Ecto neural progenitor cell (in vitro differentiated cells): ENCODE measurements around the gene DHCR7.

Experiments used
- DNase-seq: peaks from one replicate; pipeline ENCODE4 v3.0.0-alpha.2; 2018; ENCODE audit warnings: low spot score

DHCR7 gene

GRCh38 chr11:71456831-71457230 is 8.6 kb upstream of the DHCR7 start:
- DNase-seq: no peak

GRCh38 chr11:71456294-71456693 is 8.1 kb upstream of the DHCR7 start:
- DNase-seq: no peak

GRCh38 chr11:71454470-71455113 is 6.4 kb upstream of the DHCR7 start:
- DNase-seq: no peak

GRCh38 chr11:71453918-71454304 is 5.7 kb upstream of the DHCR7 start:
- DNase-seq: no peak

GRCh38 chr11:71453037-71453917 is 5.1 kb upstream of the DHCR7 start, which contains the start of gene NADSYN1:
Gene NADSYN1, plus strand, starts transcription at chr11:71453203. Its CDS starts 94 bp downstream, at chr11:71453297.
- peak; percentile 97 for DNase-seq

- no peak for DNase-seq
Measured at GRCh38 chr11:71452199-71453036, 4.2 kb upstream of the DHCR7 start.

GRCh38 chr11:71451596-71452198 is 3.5 kb upstream of the DHCR7 start:
- DNase-seq: no peak

- no peak for DNase-seq
Measured at GRCh38 chr11:71450939-71451338, 2.7 kb upstream of the DHCR7 start.

GRCh38 chr11:71450507-71450906 is 2.3 kb upstream of the DHCR7 start:
- no peak for DNase-seq

GRCh38 chr11:71449596-71449995 is 1.4 kb upstream of the DHCR7 start:
- no peak for DNase-seq

GRCh38 chr11:71447791-71448256 is 369 bp downstream of the DHCR7 start:
- DNase-seq: peak; percentile 83

- no peak for DNase-seq
Measured at GRCh38 chr11:71446942-71447688, 1.1 kb downstream of the DHCR7 start.

- no peak for DNase-seq
Measured at GRCh38 chr11:71446150-71446549, 2.0 kb downstream of the DHCR7 start.

GRCh38 chr11:71444811-71445210 is 3.4 kb downstream of the DHCR7 start:
- DNase-seq: no peak

GRCh38 chr11:71443736-71444445 is 4.3 kb downstream of the DHCR7 start:
- no peak for DNase-seq

GRCh38 chr11:71442880-71443279 is 5.3 kb downstream of the DHCR7 start:
- no peak for DNase-seq

- no peak for DNase-seq
Measured at GRCh38 chr11:71442123-71442522, 6.1 kb downstream of the DHCR7 start.

- no peak for DNase-seq
Measured at GRCh38 chr11:71441251-71441650, 6.9 kb downstream of the DHCR7 start.

- DNase-seq: no peak
Measured at GRCh38 chr11:71440021-71440755, 8.0 kb downstream of the DHCR7 start.

GRCh38 chr11:71438650-71439049 is 9.5 kb downstream of the DHCR7 start:
- no peak for DNase-seq
